K562 (cell line): Measurements from ENCODE around the gene ZNF428. TPM values are rescaled to one million over a fixed set of nuclear protein-coding genes. Genes with fewer than 3 reads are reported as not detected.

Experiments used
- CBFA2T3 ChIP-seq: fragments of 450-650 bp; IDR thresholded peaks from 2 replicates; pipeline ENCODE4 v1.6.1; 2017
- CTCFL ChIP-seq: IDR thresholded peaks from 2 replicates; pipeline ENCODE4 v1.6.1; 2011; ENCODE audit warnings: borderline replicate concordance, low read depth, mild to moderate bottlenecking, moderate library complexity, low read length; ENCODE audit not compliant: insufficient read depth, poor library complexity, severe bottlenecking
- DIDO1 ChIP-seq: fragments of 450-650 bp; IDR thresholded peaks from 2 replicates; pipeline ENCODE4 v1.6.1; 2016; ENCODE audit warnings: low read depth, missing biosample characterization, missing genetic modification characterization
- ELF2 ChIP-seq: fragments of 250-450 bp; sonication (Bioruptor Pico); IDR thresholded peaks from 2 replicates; pipeline ENCODE4 v1.5.0; 2021; ENCODE audit warnings: mild to moderate bottlenecking
- FOSL1 ChIP-seq: fragments of 200-800 bp; sonication (Bioruptor generic); conservative IDR thresholded peaks from 2 replicates; pipeline ENCODE4 v1.6.1; 2016; ENCODE audit warnings: missing genetic modification characterization, missing compliant biosample characterization
- TEAD4 ChIP-seq, 2 experiments: sonication (generic) in 1 of 2; formaldehyde crosslinking in 1 of 2; IDR thresholded peaks; 2 replicates each; pipeline versions ENCODE4 v1.6.1 to v1.8.0; 2012 to 2022; ENCODE audit warnings: borderline replicate concordance in 1 of 2, inconsistent platforms in 1 of 2, low read length in 1 of 2, mild to moderate bottlenecking in 1 of 2, missing genetic modification reagents in 1 of 2
- TGIF2 ChIP-seq: sonication (generic); formaldehyde crosslinking; IDR thresholded peaks from 2 replicates; pipeline ENCODE4 v1.8.1; 2022; ENCODE audit warnings: mild to moderate bottlenecking, missing genetic modification reagents, moderate library complexity
- ZC3H11A ChIP-seq: IDR thresholded peaks from 2 replicates; pipeline ENCODE4 v1.6.1; 2012; ENCODE audit warnings: low read depth, low read length, improper control_type of control experiment
- polyA plus RNA-seq, 8 experiments: library from polyadenylated mRNA; depleted of rRNA in 4 of 8; stranded (reverse) in 5 of 8; unstranded in 3 of 8; fragments of >200 nt; fragmentation: Nextera tagmentation in 2 of 8; fragmentation: Illumina TruSeq in 1 of 8; extraction: Ambion mirVana in 2 of 8; extraction: Trizol in 1 of 8; gene quantifications; 2 replicates each; pipeline versions ENCODE4 v1.2.1 to v1.2.3, GENCODE V29; 2011 to 2014; ENCODE audit warnings: inconsistent platforms in 1 of 8, missing spikeins in 1 of 8
- total RNA-seq, 7 experiments: library from RNA; depleted of rRNA in 6 of 7; stranded (reverse); fragments of >200 nt in 6 of 7; fragmentation: Illumina TruSeq in 2 of 7; extraction: Trizol in 2 of 7; gene quantifications; 2 replicates each; pipeline versions ENCODE4 v1.2.1 to v1.2.3, GENCODE V29; 2011 to 2021; ENCODE audit warnings: low replicate concordance in 1 of 7
- TF ChIP-seq, protein P1 (sequence below): fragments of 450-650 bp; IDR thresholded peaks from 2 replicates; pipeline ENCODE4 v1.6.1; 2016; ENCODE audit warnings: missing biosample characterization, missing genetic modification characterization
- TF ChIP-seq, protein P2 (sequence below): sonication (generic); formaldehyde crosslinking; IDR thresholded peaks from 2 replicates; pipeline ENCODE4 v1.5.0; 2020; ENCODE audit warnings: missing genetic modification reagents

Gene ZNF428
- total and polyA plus RNA-seq, 9 of the 15 experiments (the other 6 are each of a cell fraction or from before 2014, with no cell fraction given): 0.15 to 85.7 (median 15.9) TPM

GRCh38 chr19:43628646-43629326 lies 9.4 kb upstream of the ZNF428 start (continued):
- TF ChIP-seq, protein P1, sequence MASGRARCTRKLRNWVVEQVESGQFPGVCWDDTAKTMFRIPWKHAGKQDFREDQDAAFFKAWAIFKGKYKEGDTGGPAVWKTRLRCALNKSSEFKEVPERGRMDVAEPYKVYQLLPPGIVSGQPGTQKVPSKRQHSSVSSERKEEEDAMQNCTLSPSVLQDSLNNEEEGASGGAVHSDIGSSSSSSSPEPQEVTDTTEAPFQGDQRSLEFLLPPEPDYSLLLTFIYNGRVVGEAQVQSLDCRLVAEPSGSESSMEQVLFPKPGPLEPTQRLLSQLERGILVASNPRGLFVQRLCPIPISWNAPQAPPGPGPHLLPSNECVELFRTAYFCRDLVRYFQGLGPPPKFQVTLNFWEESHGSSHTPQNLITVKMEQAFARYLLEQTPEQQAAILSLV (tag): no peak
- TF ChIP-seq TEAD4 (IDR thresholded peaks at IDR 0.05; ENCODE audit: low read length) (no peak), TEAD4 (CRISPR knock-in tag; IDR thresholded peaks at IDR 0.05; ENCODE audit: borderline replicate concordance) (no peak), ZC3H11A (no peak), CBFA2T3 (no peak), FOSL1 (no peak), DIDO1 (tag) (no peak), ELF2 (CRISPR knock-in tag) (no peak), CTCFL (no peak), TGIF2 (CRISPR knock-in tag) (no peak)
- TF ChIP-seq, protein P2, sequence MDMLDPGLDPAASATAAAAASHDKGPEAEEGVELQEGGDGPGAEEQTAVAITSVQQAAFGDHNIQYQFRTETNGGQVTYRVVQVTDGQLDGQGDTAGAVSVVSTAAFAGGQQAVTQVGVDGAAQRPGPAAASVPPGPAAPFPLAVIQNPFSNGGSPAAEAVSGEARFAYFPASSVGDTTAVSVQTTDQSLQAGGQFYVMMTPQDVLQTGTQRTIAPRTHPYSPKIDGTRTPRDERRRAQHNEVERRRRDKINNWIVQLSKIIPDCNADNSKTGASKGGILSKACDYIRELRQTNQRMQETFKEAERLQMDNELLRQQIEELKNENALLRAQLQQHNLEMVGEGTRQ (CRISPR knock-in tag): peak; percentile 85
